ENCODE measurements around the gene GPC6.

Gene GPC6

GRCh38 chr13:93325303-93326233 is 99.0 kb downstream of the GPC6 start:
- no peak for DNase-seq

- no peak for DNase-seq
Observed at GRCh38 chr13:93326234-93326811, 99.7 kb downstream of the GPC6 start.

- DNase-seq: no peak
Observed at GRCh38 chr13:93328943-93329342, 102.3 kb downstream of the GPC6 start.

GRCh38 chr13:93336728-93337127 is 110.1 kb downstream of the GPC6 start:
- no peak for DNase-seq

GRCh38 chr13:93338030-93338429 is 111.4 kb downstream of the GPC6 start:
- no peak for DNase-seq

GRCh38 chr13:93338906-93339305 is 112.3 kb downstream of the GPC6 start:
- DNase-seq: no peak

GRCh38 chr13:93339550-93339949 is 112.9 kb downstream of the GPC6 start:
- DNase-seq: no peak

- DNase-seq: no peak
Observed at GRCh38 chr13:93341517-93341916, 114.9 kb downstream of the GPC6 start.

GRCh38 chr13:93343097-93343496 is 116.5 kb downstream of the GPC6 start:
- no peak for DNase-seq

- DNase-seq: no peak
Observed at GRCh38 chr13:93344048-93344705, 117.6 kb downstream of the GPC6 start.

GRCh38 chr13:93345024-93345423 is 118.4 kb downstream of the GPC6 start:
- no peak for DNase-seq

- no peak for DNase-seq
Observed at GRCh38 chr13:93345770-93346169, 119.2 kb downstream of the GPC6 start.

- no peak for DNase-seq
Observed at GRCh38 chr13:93352616-93353015, 126.0 kb downstream of the GPC6 start.

- DNase-seq: no peak
Observed at GRCh38 chr13:93355094-93355493, 128.5 kb downstream of the GPC6 start.

- no peak for DNase-seq
Observed at GRCh38 chr13:93356469-93356868, 129.9 kb downstream of the GPC6 start.

GRCh38 chr13:93360021-93360420 is 133.4 kb downstream of the GPC6 start:
- no peak for DNase-seq

- no peak for DNase-seq
Observed at GRCh38 chr13:93361703-93362102, 135.1 kb downstream of the GPC6 start.

- no peak for DNase-seq
Observed at GRCh38 chr13:93364166-93364565, 137.6 kb downstream of the GPC6 start.

- DNase-seq: no peak
Observed at GRCh38 chr13:93368296-93368695, 141.7 kb downstream of the GPC6 start.

GRCh38 chr13:93368718-93369117 is 142.1 kb downstream of the GPC6 start:
- no peak for DNase-seq

GRCh38 chr13:93372856-93373255 is 146.2 kb downstream of the GPC6 start:
- no peak for DNase-seq

GRCh38 chr13:93375491-93375890 is 148.9 kb downstream of the GPC6 start:
- no peak for DNase-seq

- DNase-seq: no peak
Observed at GRCh38 chr13:93377196-93377595, 150.6 kb downstream of the GPC6 start.

- DNase-seq: no peak
Observed at GRCh38 chr13:93378184-93378583, 151.6 kb downstream of the GPC6 start.
